ENCODE data around the gene TFDP2. TPM values are rescaled to one million over a fixed set of nuclear protein-coding genes. Genes with fewer than 3 reads are reported as not detected.
"Not testable (repeated sequence)": the region's sequence is repeated elsewhere in the genome, so short reads cannot be mapped to it uniquely, and the experiment has no call there.

TFDP2 gene
- total and polyA plus RNA-seq, 2 of the 8 experiments (the other 6 are each of a cell fraction or from before 2014, with no cell fraction given) = 41.1 to 119 TPM

DNA sequence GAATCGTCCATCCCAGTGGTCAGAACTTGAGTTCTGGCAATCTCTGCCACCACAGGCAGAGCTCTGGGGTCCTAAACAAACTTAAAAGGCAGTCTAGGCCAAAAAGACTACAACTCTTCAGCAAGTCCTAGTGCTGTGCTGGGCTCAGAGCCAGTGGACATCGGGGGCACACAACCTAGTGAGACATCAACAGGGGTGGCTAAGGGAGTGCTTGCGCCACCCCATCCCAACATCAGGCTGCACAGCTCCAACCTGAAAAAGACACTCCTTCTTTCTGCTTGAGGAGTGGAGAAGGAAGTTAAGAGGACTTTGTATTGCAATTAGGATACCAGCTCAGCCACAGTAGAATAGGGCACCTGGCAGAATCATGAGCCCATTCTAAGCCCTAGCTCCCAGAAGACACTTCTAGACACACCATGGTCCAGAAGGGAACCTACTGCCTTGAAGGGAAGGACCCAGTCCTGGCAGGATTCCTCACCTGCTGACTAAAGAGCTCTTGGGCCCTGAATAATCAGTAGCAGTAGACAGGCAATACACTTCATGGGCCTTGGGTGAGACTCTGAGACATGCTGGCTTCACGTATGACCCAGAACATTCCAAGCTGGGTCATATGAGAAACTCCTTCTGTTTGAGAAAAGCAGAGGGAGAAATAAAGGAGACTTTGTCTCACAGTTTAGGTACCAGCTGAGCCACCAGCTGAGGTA, 72.0 kb downstream of the TFDP2 start (continued):
- TF ChIP-seq BCL11A (IDR thresholded peaks at IDR 0.05; ENCODE audit: low read depth in 2 of 2, low read length in 2 of 2) = no peak
- no peak for TF ChIP-seq YY1 (IDR thresholded peaks at IDR 0.05; ENCODE audit: low read depth, low read length)
- TF ChIP-seq TAF7 (optimal IDR thresholded peaks at IDR 0.05; ENCODE audit: borderline replicate concordance, low read depth, low read length) = no peak
- no peak for TF ChIP-seq CHD2 (IDR thresholded peaks at IDR 0.05; ENCODE audit: low read length)
- TF ChIP-seq FOSL1 (IDR thresholded peaks at IDR 0.05; ENCODE audit: insufficient read depth, low read depth, low read length) = no peak
- no peak for TF ChIP-seq SIN3A (conservative IDR thresholded peaks at IDR 0.05 in 1 of 2, IDR thresholded peaks at IDR 0.05 in 1 of 2; ENCODE audit: low read depth in 1 of 2, low read length in 2 of 2)
- no peak for TF ChIP-seq KDM1A (IDR thresholded peaks at IDR 0.05; ENCODE audit: borderline replicate concordance, low read length)

DNA sequence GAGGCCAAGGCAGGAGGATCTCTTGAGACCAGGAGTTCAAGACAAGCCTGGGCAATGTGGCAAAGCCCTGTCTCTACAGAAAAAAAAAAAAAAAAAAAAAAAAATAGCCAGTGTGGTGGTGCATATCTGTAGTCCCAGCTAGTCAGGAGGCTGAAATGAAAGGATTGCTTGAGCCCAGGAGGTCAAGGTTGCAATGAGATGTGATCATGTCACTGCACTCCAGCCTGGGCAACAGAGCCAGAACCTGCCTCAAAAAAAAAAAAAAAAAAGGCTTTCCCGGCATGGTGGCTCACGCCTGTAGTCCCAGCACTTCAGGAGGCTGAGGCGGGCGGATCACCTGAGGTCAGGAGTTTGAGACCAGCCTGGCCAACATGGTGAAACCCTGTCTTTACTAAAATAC, 73.7 kb downstream of the TFDP2 start:
- not testable (repeated sequence) for FAIRE-seq; H4K91ac ChIP-seq (replicated peaks; ENCODE audit: insufficient read length, low read length); H3K14ac ChIP-seq (ENCODE audit: insufficient read length)

More for the DNA sequence above, 73.7 kb downstream of the TFDP2 start:
- H3K18ac ChIP-seq (ENCODE audit: extremely low read depth, low read length); H3K4ac ChIP-seq (replicated peaks; ENCODE audit: insufficient read length, low read depth, low read length); H3K36me3 ChIP-seq (ENCODE audit: control insufficient read depth in 2 of 4, insufficient read depth in 4 of 4, low read length in 3 of 4); H2BK120ac ChIP-seq (replicated peaks; ENCODE audit: low read depth, low read length); H2AK5ac ChIP-seq (ENCODE audit: low read depth, low read length); H3K23ac ChIP-seq (ENCODE audit: insufficient read length); H3K56ac ChIP-seq (replicated peaks; ENCODE audit: insufficient read length, low read depth, low read length); H3K23me2 ChIP-seq (ENCODE audit: low read depth, low read length); H2BK20ac ChIP-seq (ENCODE audit: low read length); H2BK5ac ChIP-seq (ENCODE audit: low read depth, low read length); H4K8ac ChIP-seq (ENCODE audit: extremely low read depth, insufficient read depth, low read length); H4K20me1 ChIP-seq (replicated peaks in 1 of 2; ENCODE audit: control insufficient read depth in 1 of 2, insufficient read depth in 2 of 2, low read length in 2 of 2); H2BK12ac ChIP-seq (ENCODE audit: low read depth, low read length); H2BK15ac ChIP-seq (ENCODE audit: low read length); H4K5ac ChIP-seq (ENCODE audit: insufficient read length, low read depth, low read length); H3K27ac ChIP-seq (ENCODE audit: low read depth, low read length); H3K4me1 ChIP-seq (replicated peaks in 1 of 4; ENCODE audit: control insufficient read depth in 3 of 4, insufficient read depth in 4 of 4, low read length in 3 of 4); H3K4me3 ChIP-seq (ENCODE audit: extremely low read depth in 1 of 4, insufficient read depth in 2 of 4, low read depth in 3 of 4, low read length in 4 of 4); H3K4me2 ChIP-seq (ENCODE audit: insufficient read depth in 1 of 2, low read depth in 2 of 2, low read length in 2 of 2); H3K27me3 ChIP-seq (replicated peaks in 1 of 4; ENCODE audit: control insufficient read depth in 3 of 4, extremely low read depth in 1 of 4, insufficient read depth in 3 of 4, low read length in 3 of 4); H3K9me3 ChIP-seq (ENCODE audit: insufficient read depth in 2 of 2, low read depth in 1 of 2, low read length in 1 of 2); H3K79me2 ChIP-seq (ENCODE audit: control insufficient read depth in 1 of 2, insufficient read depth in 2 of 2, low read length in 2 of 2); DNase-seq (ENCODE audit: low read depth in 1 of 2, low spot score in 2 of 2); H3K9ac ChIP-seq (replicated peaks in 1 of 4; ENCODE audit: extremely low read depth in 1 of 4, low read depth in 3 of 4, low read length in 3 of 4); POLR2A ChIA-PET (ENCODE audit: partially characterized antibody); H2AFZ ChIP-seq (ENCODE audit: low read length); H3K79me1 ChIP-seq (ENCODE audit: low read depth, low read length): not testable (repeated sequence)
- CTCF ChIA-PET (ENCODE audit: partially characterized antibody) = interaction anchor here (0.6 kb wide), 1 partner anchor 31 kb away, joined by 4 read pairs; no protein-coding TSS in a partner anchor
- 76% methylated on average over 4 of the region's 4 CpGs; no CpG with 5 or more reads in 1 of the 2 experiments for WGBS, 2 experiments (ENCODE audit: extremely low coverage in 1 of 2, insufficient coverage in 1 of 2, insufficient read length in 1 of 2, insufficient replicate concordance in 2 of 2, low coverage in 1 of 2, low lambda C conversion rate in 2 of 2, missing lambda C conversion rate in 1 of 2)

Data from H1 (cell line).